C1 segment of cervical spinal cord (tissue), 14 donors: ENCODE results near the gene CKAP2L.

ENCODE experiments used
- DNase-seq, 14 donors: peaks; one replicate each; lab custom pipeline; 2025; lab: John Stamatoyannopoulos, UW

Gene CKAP2L

GRCh38 chr2:112791693-112792230 lies 27.4 kb upstream of the CKAP2L start:
- DNase-seq = no peak

GRCh38 chr2:112791019-112791418 lies 26.6 kb upstream of the CKAP2L start:
- no peak for DNase-seq

- no peak for DNase-seq
Observed at GRCh38 chr2:112790305-112790704, 25.9 kb upstream of the CKAP2L start.

GRCh38 chr2:112789186-112789585 lies 24.8 kb upstream of the CKAP2L start:
- no peak for DNase-seq

- DNase-seq = no peak
Observed at GRCh38 chr2:112788653-112789052, 24.2 kb upstream of the CKAP2L start.

- DNase-seq = no peak
Observed at GRCh38 chr2:112787729-112788393, 23.5 kb upstream of the CKAP2L start.

- no peak for DNase-seq
Observed at GRCh38 chr2:112787294-112787693, 22.9 kb upstream of the CKAP2L start.

- peak in 1 of 14 donors; percentile 11 for DNase-seq
Observed at GRCh38 chr2:112784199-112785189, 20.1 kb upstream of the CKAP2L start, which contains the start of gene IL1A. Gene IL1A, minus strand, starts transcription at chr2:112784493. Its CDS starts 723 bp downstream, at chr2:112783770.

GRCh38 chr2:112783187-112783714 lies 18.8 kb upstream of the CKAP2L start:
- DNase-seq = no peak

GRCh38 chr2:112782234-112782799 lies 17.9 kb upstream of the CKAP2L start:
- no peak for DNase-seq

- DNase-seq = no peak
Observed at GRCh38 chr2:112779598-112779997, 15.2 kb upstream of the CKAP2L start.

- DNase-seq = no peak
Observed at GRCh38 chr2:112777036-112777435, 12.6 kb upstream of the CKAP2L start.

GRCh38 chr2:112776113-112776512 lies 11.7 kb upstream of the CKAP2L start:
- DNase-seq = no peak

- DNase-seq = no peak
Observed at GRCh38 chr2:112774536-112775285, 10.3 kb upstream of the CKAP2L start.

- no peak for DNase-seq
Observed at GRCh38 chr2:112773556-112773955, 9.1 kb upstream of the CKAP2L start.

- DNase-seq = no peak
Observed at GRCh38 chr2:112772911-112773475, 8.6 kb upstream of the CKAP2L start.

GRCh38 chr2:112772322-112772721 lies 7.9 kb upstream of the CKAP2L start:
- DNase-seq = no peak

GRCh38 chr2:112768432-112768831 lies 4.0 kb upstream of the CKAP2L start:
- DNase-seq = no peak

- DNase-seq = no peak
Observed at GRCh38 chr2:112767693-112768330, 3.4 kb upstream of the CKAP2L start.

GRCh38 chr2:112765251-112765650 lies 842 bp upstream of the CKAP2L start:
- DNase-seq = no peak
